Transverse colon (tissue), 4 donors: ENCODE results near the gene RAMAC.

Source experiments
- CTCF ChIP-seq, 5 experiments: fragments of 200-600 bp in 3 of 5; fragments of 450-650 bp in 2 of 5; sonication (generic) in 3 of 5; IDR thresholded peaks; 1 replicate in 2 of 5; 2 replicates in 3 of 5; pipeline ENCODE4 v1.5.1; 2016 to 2017; ENCODE audit warnings: antibody characterized with exemption in 5 of 5, inconsistent platforms in 3 of 5, mild to moderate bottlenecking in 2 of 5, moderate library complexity in 1 of 5
- POLR2AphosphoS5 ChIP-seq, 3 donors: sonication (generic); formaldehyde crosslinking; IDR thresholded peaks; one replicate each; pipeline ENCODE4 v1.6.1; 2016; ENCODE audit warnings: antibody characterized with exemption in 3 of 3

GRCh38 chr15:82995076-82995475 lies 9.1 kb downstream of the RAMAC start:
- TF ChIP-seq CTCF (IDR thresholded peaks at IDR 0.05) = no peak
- no peak for TF ChIP-seq POLR2AphosphoS5 (IDR thresholded peaks at IDR 0.05)
